Right ventricle myocardium inferior (tissue), 1 donor: ENCODE results near the gene EFCC1. TPM values are rescaled to one million over a fixed set of nuclear protein-coding genes. Genes with fewer than 3 reads are reported as not detected.
A peak's percentile ranks its signal among the peaks of the same experiment; 100 is the strongest.

Experiments used
- ATAC-seq: fragments of 200-7000 bp; cut with Tn5 transposase; one replicate; pipeline ENCODE4 v1.9.1; 2020; ENCODE audit warnings: mild to moderate bottlenecking, moderate library complexity
- DNase-seq: peaks from one replicate; pipeline ENCODE4 v3.0.0; 2021; ENCODE audit errors: missing footprints
- intact Hi-C: fragments of 100-400 bp; cut with DNase I; formaldehyde crosslinking; loops from one replicate; pipeline ENCODE4 v1.11.0; 2022
- total RNA-seq: library from RNA; stranded (reverse); fragmentation: NEBNext Ultra II Directional; extraction: Animal tissue kit (Norgen Biotek cat#: 25700); gene quantifications from one replicate; pipeline ENCODE4 v1.2.1, GENCODE V29; 2021
- donor health status: DM: no; HTN: yes; CAD: no; lungs with severe emphysema.

The EFCC1 gene
- total RNA-seq, 1 donor from 2014 or later: 2.3 TPM

- intact Hi-C loops: no loop called here
- no peak for DNase-seq
- peak; percentile 40 for ATAC-seq
Measured at GRCh38 chr3:129039271-129040038, 38.4 kb downstream of the EFCC1 start.

- no peak for ATAC-seq
- intact Hi-C loops: no loop called here
- no peak for DNase-seq
Measured at GRCh38 chr3:129040039-129040336, 38.9 kb downstream of the EFCC1 start.

GRCh38 chr3:129040579-129041300 lies 39.6 kb downstream of the EFCC1 start:
- DNase-seq: no peak
- intact Hi-C loops: no loop called here
- ATAC-seq: no peak

GRCh38 chr3:129045675-129046036 lies 44.6 kb downstream of the EFCC1 start:
- DNase-seq (no peak), ATAC-seq (peak; percentile 53)
- intact Hi-C loops: no loop called here

- DNase-seq (no peak), ATAC-seq (peak; percentile 38)
- intact Hi-C loops: no loop called here
Measured at GRCh38 chr3:129046037-129046731, 45.1 kb downstream of the EFCC1 start.

- intact Hi-C loops: no loop called here
- DNase-seq: no peak
- no peak for ATAC-seq
Measured at GRCh38 chr3:129046732-129047552, 45.8 kb downstream of the EFCC1 start.

- DNase-seq: no peak
- ATAC-seq: no peak
- intact Hi-C loops: no loop called here
Measured at GRCh38 chr3:129047553-129047839, 46.4 kb downstream of the EFCC1 start.

- intact Hi-C loops: no loop called here
- ATAC-seq (no peak), DNase-seq (peak; percentile 61)
Measured at GRCh38 chr3:129050556-129051295, 49.6 kb downstream of the EFCC1 start.

- ATAC-seq (peak; percentile 60), DNase-seq (peak; percentile 71)
- intact Hi-C loops: loop anchor here (1.0 to 2.0 kb wide), 2 partner anchors 25 to 193 kb away; no protein-coding TSS in a partner anchor
Measured at GRCh38 chr3:129051871-129052340, 50.8 kb downstream of the EFCC1 start.

GRCh38 chr3:129052675-129053074 lies 51.6 kb downstream of the EFCC1 start:
- peak; percentile 83 for ATAC-seq
- intact Hi-C loops: loop anchor here (1.0 to 2.0 kb wide), 3 partner anchors 26 to 193 kb away; no protein-coding TSS in a partner anchor
- DNase-seq: peak; percentile 76

- DNase-seq (no peak), ATAC-seq (no peak)
- intact Hi-C loops: no loop called here
Measured at GRCh38 chr3:129054605-129055104, 53.6 kb downstream of the EFCC1 start.

GRCh38 chr3:129056451-129057173 lies 55.5 kb downstream of the EFCC1 start:
- intact Hi-C loops: no loop called here
- ATAC-seq (no peak), DNase-seq (peak; percentile 16)

- no peak for ATAC-seq
- intact Hi-C loops: no loop called here
- DNase-seq: no peak
Measured at GRCh38 chr3:129057249-129057648, 56.1 kb downstream of the EFCC1 start.

GRCh38 chr3:129058441-129059200 lies 57.5 kb downstream of the EFCC1 start:
- intact Hi-C loops: no loop called here
- peak; percentile 46 for DNase-seq
- ATAC-seq: no peak

- intact Hi-C loops: no loop called here
- DNase-seq: peak; percentile 5
- ATAC-seq: no peak
Measured at GRCh38 chr3:129059311-129059958, 58.3 kb downstream of the EFCC1 start.

GRCh38 chr3:129060276-129061022 lies 59.3 kb downstream of the EFCC1 start, which contains the start of gene GP9:
GP9 (plus strand) TSS chr3:129060779; CDS start chr3:129061740, 961 bp downstream.
- DNase-seq (peak; percentile 65), ATAC-seq (no peak)

More at GRCh38 chr3:129060276-129061022, 59.3 kb downstream of the EFCC1 start, which contains the start of gene GP9:
- intact Hi-C loops: no loop called here
